GM18502 (cell line): ENCODE data around the gene GRM6.

Experiments
- ATAC-seq: cut with Tn5 transposase; IDR thresholded peaks from one replicate; pipeline ENCODE4 v1.9.1; 2021; ENCODE audit warnings: mild to moderate bottlenecking; ENCODE audit not compliant: unreplicated experiment, poor library complexity

Gene GRM6

GRCh38 chr5:178984145-178985072, 10.7 kb downstream of the GRM6 start:
- ATAC-seq, result no peak

DNA sequence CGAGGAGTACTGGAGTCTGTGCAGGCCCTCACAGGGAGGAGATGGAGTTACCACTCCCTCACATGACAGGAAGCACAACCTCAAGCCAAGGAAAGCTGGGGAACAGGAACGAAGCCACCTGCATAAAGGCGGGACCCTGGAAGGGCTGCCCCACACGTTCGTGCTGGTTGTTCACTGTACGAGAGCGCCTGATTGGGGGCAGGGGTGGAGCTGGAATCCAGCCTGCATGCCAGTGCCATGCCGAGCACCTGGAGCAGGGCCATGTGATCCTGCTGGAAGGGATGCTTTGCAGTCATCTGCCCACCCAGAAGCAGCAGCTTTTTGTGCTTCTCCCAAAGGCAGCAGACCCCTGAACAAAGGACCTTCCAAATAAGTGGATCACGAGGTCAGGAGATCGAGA, 11.4 kb downstream of the GRM6 start:
- no peak for ATAC-seq

DNA sequence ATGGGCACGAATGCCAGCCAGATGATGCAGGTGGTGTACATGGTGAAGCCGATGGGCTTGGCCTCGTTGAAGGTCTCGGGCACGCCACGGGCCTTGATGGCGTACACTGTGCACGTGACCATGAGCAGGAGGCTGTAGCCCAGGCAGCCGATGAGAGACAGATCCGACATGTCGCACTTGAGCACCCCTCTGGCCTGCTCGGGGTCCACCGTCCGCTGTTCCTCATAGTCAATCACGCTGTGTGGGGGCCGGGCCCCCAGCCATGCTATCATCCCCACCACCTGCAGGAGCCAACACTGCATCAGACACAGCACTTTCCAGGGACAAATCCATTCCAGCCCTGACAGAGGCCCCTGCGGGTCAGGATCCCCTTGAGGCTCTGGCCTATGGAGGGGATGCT, 12.2 kb downstream of the GRM6 start:
- no peak for ATAC-seq

- no peak for ATAC-seq
Measured at GRCh38 chr5:178981381-178981780, 13.7 kb downstream of the GRM6 start.

DNA sequence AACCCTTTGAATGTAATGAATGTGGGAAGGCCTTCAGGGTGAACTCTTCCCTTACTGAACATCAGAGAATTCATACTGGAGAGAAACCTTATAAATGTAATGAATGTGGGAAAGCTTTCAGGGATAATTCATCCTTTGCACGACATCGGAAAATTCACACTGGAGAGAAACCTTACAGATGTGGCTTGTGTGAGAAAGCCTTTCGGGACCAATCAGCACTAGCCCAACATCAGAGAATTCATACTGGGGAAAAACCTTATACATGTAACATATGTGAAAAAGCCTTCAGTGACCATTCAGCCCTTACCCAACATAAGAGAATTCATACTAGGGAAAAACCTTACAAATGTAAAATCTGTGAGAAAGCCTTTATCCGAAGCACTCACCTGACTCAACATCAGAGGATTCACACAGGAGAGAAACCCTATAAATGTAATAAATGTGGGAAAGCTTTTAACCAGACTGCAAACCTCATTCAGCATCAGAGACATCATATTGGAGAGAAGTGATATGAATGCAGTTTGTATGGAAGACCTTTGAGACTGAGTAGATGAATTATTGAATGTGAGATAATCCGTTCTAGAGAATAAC, 29.6 kb downstream of the GRM6 start:
- ATAC-seq, result no peak

DNA sequence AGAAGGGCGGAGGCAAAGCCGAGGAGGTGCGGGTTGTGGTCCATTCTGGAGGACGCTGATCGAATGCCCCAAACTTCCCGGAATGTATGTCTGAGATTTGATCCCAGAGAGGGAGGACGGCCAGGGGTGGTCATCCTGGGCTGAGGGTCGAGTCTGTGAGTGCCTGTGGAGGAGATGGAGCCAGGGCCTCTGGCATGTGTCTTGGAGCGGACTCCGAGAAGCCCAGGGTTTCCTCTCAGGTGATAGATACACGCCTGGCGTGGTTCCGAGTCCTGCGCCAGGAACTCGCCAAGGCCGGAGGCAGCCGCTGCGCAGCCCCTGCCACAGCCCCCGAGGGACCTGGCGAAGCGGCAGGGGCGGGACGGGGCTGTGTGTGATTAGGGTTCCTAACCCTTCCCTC, 53.8 kb downstream of the GRM6 start:
- ATAC-seq, result no peak

GRCh38 chr5:178940569-178941360, 54.4 kb downstream of the GRM6 start, which contains the start of gene ZNF454:
Gene ZNF454 (plus strand): TSS chr5:178941198. CDS start chr5:178942792, 1,594 bp downstream.
- ATAC-seq, result no peak

DNA sequence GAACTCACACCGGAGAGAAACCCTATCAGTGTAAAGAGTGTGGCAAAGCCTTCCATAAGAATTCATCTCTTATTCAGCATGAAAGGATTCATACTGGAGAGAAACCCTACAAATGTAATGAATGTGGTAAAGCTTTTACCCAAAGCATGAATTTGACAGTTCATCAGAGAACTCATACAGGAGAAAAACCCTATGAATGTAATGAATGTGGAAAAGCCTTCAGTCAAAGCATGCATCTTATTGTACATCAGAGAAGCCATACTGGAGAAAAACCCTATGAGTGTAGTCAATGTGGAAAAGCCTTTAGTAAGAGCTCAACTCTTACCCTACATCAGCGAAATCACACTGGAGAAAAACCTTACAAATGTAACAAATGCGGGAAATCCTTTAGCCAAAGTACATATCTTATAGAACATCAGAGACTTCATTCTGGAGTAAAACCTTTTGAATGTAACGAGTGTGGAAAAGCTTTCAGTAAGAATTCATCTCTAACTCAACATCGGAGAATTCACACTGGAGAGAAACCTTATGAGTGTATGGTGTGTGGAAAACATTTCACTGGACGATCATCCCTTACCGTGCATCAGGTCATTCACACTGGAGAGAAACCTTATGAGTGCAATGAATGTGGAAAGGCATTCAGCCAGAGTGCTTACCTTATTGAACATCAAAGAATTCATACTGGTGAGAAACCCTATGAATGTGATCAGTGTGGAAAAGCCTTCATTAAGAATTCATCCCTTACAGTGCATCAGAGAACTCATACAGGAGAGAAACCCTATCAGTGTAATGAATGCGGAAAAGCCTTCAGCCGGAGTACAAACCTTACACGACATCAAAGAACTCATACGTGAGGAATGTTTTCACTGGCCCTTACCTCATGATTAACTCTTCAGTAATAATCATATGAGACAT, 63.0 kb downstream of the GRM6 start:
- ATAC-seq, result no peak
